ENCODE data around the gene TBC1D22A. TPM values are rescaled to one million over a fixed set of nuclear protein-coding genes. Genes with fewer than 3 reads are reported as not detected.
A peak's percentile ranks its signal among the peaks of the same experiment; 100 is the strongest.
"Not testable (repeated sequence)": the region's sequence is repeated elsewhere in the genome, so short reads cannot be mapped to it uniquely, and the experiment has no call there.

Gene TBC1D22A
- total and polyA plus RNA-seq, 2 donors: 11.8 to 25.7 TPM

DNA sequence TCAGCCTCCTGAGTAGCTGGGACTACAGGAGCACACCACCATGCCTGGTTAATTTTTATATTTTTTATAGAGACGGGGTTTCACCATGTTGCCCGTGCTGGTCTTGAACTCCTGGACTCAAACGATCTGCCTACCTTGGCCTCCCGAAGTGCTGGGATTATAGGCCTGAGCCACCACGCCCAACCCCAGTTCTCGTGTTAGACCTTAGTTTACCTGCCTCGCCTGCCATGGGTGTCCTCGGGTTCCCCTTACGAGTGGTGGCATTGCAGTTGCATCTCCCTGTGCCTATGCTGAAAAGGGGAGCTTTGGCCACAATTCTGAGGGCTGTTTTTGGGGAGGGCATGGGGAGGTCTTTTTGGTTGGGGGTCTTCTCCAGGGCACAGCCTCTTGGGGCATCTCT, 18.8 kb downstream of the TBC1D22A start:
- WGBS: 97% methylated on average over 9 of the region's 9 CpGs
- H3K4me3 ChIP-seq (ENCODE audit: low read length in 2 of 2): no peak overlapping the region
- H3K27ac ChIP-seq (ENCODE audit: low read depth in 1 of 2, low read length in 1 of 2): no peak overlapping the region
- no peaks in the 10 kb centered on the region for H3K27me3 ChIP-seq (ENCODE audit: control insufficient read depth in 2 of 2, insufficient read depth in 1 of 2, low read length in 1 of 2)
- peaks cover 0 to 3% of the 10 kb centered on the region in 2 donors for H3K9me3 ChIP-seq (ENCODE audit: control insufficient read depth in 2 of 2, insufficient read depth in 1 of 2, low read length in 1 of 2)
- peaks cover 0 to 6% of the 10 kb centered on the region in 2 donors for H3K36me3 ChIP-seq (ENCODE audit: control insufficient read depth in 2 of 2, insufficient read depth in 2 of 2, low read length in 1 of 2)
- no peak for DNase-seq (ENCODE audit: low read depth in 6 of 9, low spot score in 9 of 9)
- H3K4me1 ChIP-seq (ENCODE audit: control insufficient read depth in 2 of 2, insufficient read depth in 2 of 2, low read length in 2 of 2): peaks cover 8 to 14% of the 10 kb centered on the region in 2 donors

DNA sequence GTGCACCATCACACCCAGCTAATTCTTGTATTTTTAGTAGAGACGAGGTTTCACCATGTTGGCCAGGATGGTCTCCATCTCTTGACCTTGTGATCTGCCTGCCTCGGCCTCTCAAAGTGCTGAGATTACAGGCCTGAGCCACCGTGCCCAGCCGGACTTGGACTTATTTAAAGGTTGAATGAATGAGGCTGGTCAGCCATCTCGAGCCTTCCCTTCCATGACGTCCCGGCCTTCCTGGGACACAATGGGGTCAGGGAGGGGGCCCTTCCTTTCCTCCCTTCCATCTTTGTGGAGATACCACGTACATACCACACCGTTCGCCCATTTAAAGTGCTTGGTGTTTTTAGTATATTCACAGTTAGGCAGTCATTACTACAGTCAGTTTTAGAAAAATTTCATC, 19.8 kb downstream of the TBC1D22A start:
- 97% methylated on average over 10 of the region's 10 CpGs for WGBS
- not testable (repeated sequence) for H3K9me3 ChIP-seq (ENCODE audit: control insufficient read depth in 2 of 2, insufficient read depth in 1 of 2, low read length in 1 of 2); H3K27ac ChIP-seq (ENCODE audit: low read depth in 1 of 2, low read length in 1 of 2); H3K36me3 ChIP-seq (ENCODE audit: control insufficient read depth in 2 of 2, insufficient read depth in 2 of 2, low read length in 1 of 2); H3K27me3 ChIP-seq (ENCODE audit: control insufficient read depth in 2 of 2, insufficient read depth in 1 of 2, low read length in 1 of 2); H3K4me1 ChIP-seq (ENCODE audit: control insufficient read depth in 2 of 2, insufficient read depth in 2 of 2, low read length in 2 of 2); H3K4me3 ChIP-seq (ENCODE audit: low read length in 2 of 2); DNase-seq (ENCODE audit: low read depth in 6 of 9, low spot score in 9 of 9)

DNA sequence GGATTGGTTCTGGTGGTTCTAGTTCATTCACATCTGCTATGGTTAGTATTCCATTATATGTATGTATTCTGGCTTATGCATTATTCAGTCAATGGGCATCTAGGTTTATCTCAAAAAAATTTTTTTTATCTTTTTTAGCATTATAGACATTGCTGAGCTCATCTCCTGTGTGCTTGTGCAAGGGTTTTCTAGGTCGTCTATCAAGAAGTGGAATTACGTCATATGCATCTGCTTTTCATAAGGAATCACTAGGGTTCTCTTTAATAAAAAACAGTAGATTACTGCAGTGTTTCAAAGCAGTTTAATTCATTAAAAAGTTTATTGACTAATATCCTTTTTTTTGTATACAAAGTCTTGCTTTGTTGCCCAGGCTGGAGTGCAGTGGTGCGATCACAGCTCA, 21.3 kb downstream of the TBC1D22A start:
- no peaks in the 10 kb centered on the region for H3K27me3 ChIP-seq (ENCODE audit: control insufficient read depth in 2 of 2, insufficient read depth in 1 of 2, low read length in 1 of 2)
- H3K36me3 ChIP-seq (ENCODE audit: control insufficient read depth in 2 of 2, insufficient read depth in 2 of 2, low read length in 1 of 2): peaks cover 0 to 6% of the 10 kb centered on the region in 2 donors
- 98% methylated on average over 3 of the region's 3 CpGs for WGBS
- H3K4me1 ChIP-seq (ENCODE audit: control insufficient read depth in 2 of 2, insufficient read depth in 2 of 2, low read length in 2 of 2): peaks cover 0 to 3% of the 10 kb centered on the region in 2 donors
- peaks cover 0 to 3% of the 10 kb centered on the region in 2 donors for H3K9me3 ChIP-seq (ENCODE audit: control insufficient read depth in 2 of 2, insufficient read depth in 1 of 2, low read length in 1 of 2)
- no peak for DNase-seq (ENCODE audit: low read depth in 6 of 9, low spot score in 9 of 9)
- H3K27ac ChIP-seq (ENCODE audit: low read depth in 1 of 2, low read length in 1 of 2): no peak overlapping the region
- H3K4me3 ChIP-seq (ENCODE audit: low read length in 2 of 2): no peak overlapping the region

DNA sequence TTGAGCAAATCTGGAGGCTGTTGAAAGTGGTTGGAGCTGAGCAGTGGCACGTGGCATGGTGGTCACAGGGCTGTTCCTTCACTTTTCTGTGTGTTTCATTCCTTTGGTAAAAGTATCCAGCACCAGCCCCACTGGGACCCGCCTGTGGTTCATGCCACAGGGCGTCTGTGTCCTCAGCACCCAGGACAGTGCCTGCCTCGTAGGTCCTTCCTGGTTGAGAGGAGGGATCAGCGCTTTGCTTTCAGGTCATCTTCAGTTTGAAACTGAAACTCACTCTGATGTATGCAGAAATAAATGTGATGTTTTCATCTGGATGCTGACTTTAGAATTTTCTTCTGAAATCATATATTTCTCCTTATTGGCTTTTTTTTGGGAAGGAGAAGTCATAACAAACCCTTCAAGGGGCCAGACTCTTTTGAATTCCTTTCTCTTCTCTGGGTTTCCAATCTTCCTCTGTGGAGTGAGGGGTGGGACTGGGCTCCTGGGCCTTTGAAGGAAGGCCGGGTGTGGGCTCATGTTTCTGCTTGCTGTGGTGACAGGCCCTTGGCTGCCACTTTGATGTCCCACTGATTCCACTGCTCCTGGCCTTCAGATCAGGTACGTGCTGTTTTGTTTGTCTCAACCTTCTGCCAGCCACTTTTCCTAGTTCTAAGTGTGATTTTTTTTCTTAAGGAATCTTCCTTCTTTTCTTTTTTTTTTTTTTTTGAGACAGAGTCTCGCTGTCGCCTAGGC, 26.2 kb downstream of the TBC1D22A start:
- H3K4me1 ChIP-seq (ENCODE audit: control insufficient read depth in 2 of 2, insufficient read depth in 2 of 2, low read length in 2 of 2): peaks cover 17 to 25% of the 10 kb centered on the region in 2 donors
- H3K4me3 ChIP-seq (ENCODE audit: low read length in 2 of 2): no peak overlapping the region
- peaks cover 9 to 10% of the 10 kb centered on the region in 2 donors for H3K36me3 ChIP-seq (ENCODE audit: control insufficient read depth in 2 of 2, insufficient read depth in 2 of 2, low read length in 1 of 2)
- 91% methylated on average over 9 of the region's 9 CpGs for WGBS
- no peaks in the 10 kb centered on the region for H3K27me3 ChIP-seq (ENCODE audit: control insufficient read depth in 2 of 2, insufficient read depth in 1 of 2, low read length in 1 of 2)
- H3K27ac ChIP-seq (ENCODE audit: low read depth in 1 of 2, low read length in 1 of 2): peak overlapping the region in 1 of 2 donors; percentile 68
- peaks cover 0 to 3% of the 10 kb centered on the region in 2 donors for H3K9me3 ChIP-seq (ENCODE audit: control insufficient read depth in 2 of 2, insufficient read depth in 1 of 2, low read length in 1 of 2)
- DNase-seq (ENCODE audit: low read depth in 6 of 9, low spot score in 9 of 9): no peak

- Histone ChIP-seq H3K9me3 (ENCODE audit: control insufficient read depth in 2 of 2, insufficient read depth in 1 of 2, low read length in 1 of 2) (peaks cover 0 to 3% of the 10 kb centered on the region in 2 donors), H3K4me1 (ENCODE audit: control insufficient read depth in 2 of 2, insufficient read depth in 2 of 2, low read length in 2 of 2) (peaks cover 17 to 25% of the 10 kb centered on the region in 2 donors), H3K27me3 (ENCODE audit: control insufficient read depth in 2 of 2, insufficient read depth in 1 of 2, low read length in 1 of 2) (no peaks in the 10 kb centered on the region), H3K4me3 (ENCODE audit: low read length in 2 of 2) (no peak overlapping the region), H3K27ac (ENCODE audit: low read depth in 1 of 2, low read length in 1 of 2) (no peak overlapping the region), H3K36me3 (ENCODE audit: control insufficient read depth in 2 of 2, insufficient read depth in 2 of 2, low read length in 1 of 2) (peaks cover 17 to 22% of the 10 kb centered on the region in 2 donors)
- WGBS: over 99% methylated on average over 10 of the region's 10 CpGs
- no peak for DNase-seq (ENCODE audit: low read depth in 6 of 9, low spot score in 9 of 9)
Measured at GRCh38 chr22:46789992-46790391, 27.5 kb downstream of the TBC1D22A start.

DNA sequence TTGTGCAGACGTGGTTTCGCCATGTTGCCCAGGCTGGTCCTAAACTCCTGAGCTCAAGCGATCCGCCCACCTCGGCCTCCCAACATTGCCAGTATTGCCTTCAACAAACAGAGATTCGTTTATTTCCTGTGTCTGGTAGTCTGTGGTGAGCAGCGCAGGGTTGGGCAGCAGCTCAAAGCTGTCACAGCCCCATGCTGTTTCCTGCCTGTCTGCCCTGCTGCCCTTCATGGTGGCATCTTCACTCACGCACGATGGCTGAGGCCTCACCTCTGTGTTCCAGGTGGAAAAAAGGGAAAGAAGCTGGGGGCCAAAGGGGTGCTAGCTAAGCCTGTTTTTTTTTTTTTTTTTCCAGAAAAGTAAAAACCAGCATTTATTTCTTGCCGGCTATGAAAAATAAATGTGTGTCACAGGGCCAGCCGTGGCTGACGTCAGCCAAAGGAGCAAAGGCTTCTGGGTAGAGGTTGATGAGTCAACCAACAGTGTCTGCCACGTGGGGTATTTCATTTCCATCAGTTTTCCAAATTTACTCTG, 28.8 kb downstream of the TBC1D22A start:
- Histone ChIP-seq H3K27me3 (ENCODE audit: control insufficient read depth in 2 of 2, insufficient read depth in 1 of 2, low read length in 1 of 2) (no peaks in the 10 kb centered on the region), H3K9me3 (ENCODE audit: control insufficient read depth in 2 of 2, insufficient read depth in 1 of 2, low read length in 1 of 2) (no peaks in the 10 kb centered on the region), H3K4me3 (ENCODE audit: low read length in 2 of 2) (peak overlapping the region; percentile 16 to 45), H3K4me1 (ENCODE audit: control insufficient read depth in 2 of 2, insufficient read depth in 2 of 2, low read length in 2 of 2) (peaks cover 17 to 25% of the 10 kb centered on the region in 2 donors), H3K27ac (ENCODE audit: low read depth in 1 of 2, low read length in 1 of 2) (peak overlapping the region; percentile 81 to 95), H3K36me3 (ENCODE audit: control insufficient read depth in 2 of 2, insufficient read depth in 2 of 2, low read length in 1 of 2) (peaks cover 24 to 33% of the 10 kb centered on the region in 2 donors)
- WGBS: 5% methylated on average over 13 of the region's 13 CpGs
- DNase-seq (ENCODE audit: low read depth in 6 of 9, low spot score in 9 of 9): peak in 6 of 9 donors; percentile 39 to 80 (median 50)

GRCh38 chr22:46792061-46792796, 29.8 kb downstream of the TBC1D22A start:
- Histone ChIP-seq H3K4me3 (ENCODE audit: low read length in 2 of 2) (no peak overlapping the region), H3K9me3 (ENCODE audit: control insufficient read depth in 2 of 2, insufficient read depth in 1 of 2, low read length in 1 of 2) (no peaks in the 10 kb centered on the region), H3K4me1 (ENCODE audit: control insufficient read depth in 2 of 2, insufficient read depth in 2 of 2, low read length in 2 of 2) (peaks cover 17 to 25% of the 10 kb centered on the region in 2 donors), H3K27me3 (ENCODE audit: control insufficient read depth in 2 of 2, insufficient read depth in 1 of 2, low read length in 1 of 2) (no peaks in the 10 kb centered on the region), H3K27ac (ENCODE audit: low read depth in 1 of 2, low read length in 1 of 2) (peak overlapping the region in 1 of 2 donors; percentile 58), H3K36me3 (ENCODE audit: control insufficient read depth in 2 of 2, insufficient read depth in 2 of 2, low read length in 1 of 2) (peaks cover 28 to 38% of the 10 kb centered on the region in 2 donors)
- DNase-seq (ENCODE audit: low read depth in 6 of 9, low spot score in 9 of 9): no peak
- 98% methylated on average over 20 of the region's 20 CpGs for WGBS

DNA sequence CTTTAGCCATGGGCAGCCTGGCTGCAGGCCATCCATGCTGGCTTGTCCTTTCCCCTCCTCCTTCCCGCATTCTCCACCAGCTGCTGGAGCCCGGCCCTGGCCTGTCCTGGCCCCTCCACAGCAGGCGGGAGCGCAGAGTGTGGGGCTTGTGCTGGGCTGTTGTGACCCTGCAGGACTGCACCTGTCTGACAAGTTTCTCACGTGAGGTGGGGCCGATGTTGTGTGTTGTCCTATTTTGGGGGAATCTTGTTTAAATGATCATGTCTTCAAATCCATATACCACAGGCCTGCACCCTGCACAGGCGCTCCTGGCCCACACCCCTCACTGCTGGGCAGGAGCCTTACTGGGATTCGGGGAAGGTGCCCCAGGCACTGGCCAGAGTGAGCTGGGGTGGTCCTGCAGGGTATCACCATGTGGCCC, 30.4 kb downstream of the TBC1D22A start:
- no peak for DNase-seq (ENCODE audit: low read depth in 6 of 9, low spot score in 9 of 9)
- no peaks in the 10 kb centered on the region for H3K9me3 ChIP-seq (ENCODE audit: control insufficient read depth in 2 of 2, insufficient read depth in 1 of 2, low read length in 1 of 2)
- H3K27ac ChIP-seq (ENCODE audit: low read depth in 1 of 2, low read length in 1 of 2): no peak overlapping the region
- no peaks in the 10 kb centered on the region for H3K27me3 ChIP-seq (ENCODE audit: control insufficient read depth in 2 of 2, insufficient read depth in 1 of 2, low read length in 1 of 2)
- H3K4me1 ChIP-seq (ENCODE audit: control insufficient read depth in 2 of 2, insufficient read depth in 2 of 2, low read length in 2 of 2): peaks cover 17 to 25% of the 10 kb centered on the region in 2 donors
- WGBS: 97% methylated on average over 8 of the region's 8 CpGs
- H3K36me3 ChIP-seq (ENCODE audit: control insufficient read depth in 2 of 2, insufficient read depth in 2 of 2, low read length in 1 of 2): peaks cover 30 to 43% of the 10 kb centered on the region in 2 donors
- no peak overlapping the region for H3K4me3 ChIP-seq (ENCODE audit: low read length in 2 of 2)

DNA sequence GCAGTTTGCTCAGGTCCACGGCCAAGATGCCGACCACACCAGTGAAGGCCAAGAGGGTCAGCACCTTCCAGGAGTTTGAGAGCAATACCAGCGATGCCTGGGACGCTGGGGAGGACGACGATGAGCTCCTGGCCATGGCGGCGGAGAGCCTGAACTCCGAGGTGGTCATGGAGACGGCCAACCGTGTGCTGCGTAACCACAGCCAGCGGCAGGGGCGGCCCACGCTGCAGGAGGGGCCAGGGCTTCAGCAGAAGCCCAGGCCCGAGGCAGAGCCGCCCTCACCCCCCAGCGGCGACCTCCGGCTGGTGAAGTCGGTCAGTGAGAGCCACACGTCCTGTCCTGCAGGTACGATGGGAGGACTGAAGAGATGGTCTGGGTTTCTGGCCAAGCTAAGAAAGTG, 31.0 kb downstream of the TBC1D22A start:
- 98% methylated on average over 23 of the region's 23 CpGs for whole genome bisulfite sequencing
- no peaks in the 10 kb centered on the region for H3K9me3 ChIP-seq (ENCODE audit: control insufficient read depth in 2 of 2, insufficient read depth in 1 of 2, low read length in 1 of 2)
- DNase-seq (ENCODE audit: low read depth in 6 of 9, low spot score in 9 of 9): no peak
- H3K27me3 ChIP-seq (ENCODE audit: control insufficient read depth in 2 of 2, insufficient read depth in 1 of 2, low read length in 1 of 2): no peaks in the 10 kb centered on the region
- peaks cover 17 to 25% of the 10 kb centered on the region in 2 donors for H3K4me1 ChIP-seq (ENCODE audit: control insufficient read depth in 2 of 2, insufficient read depth in 2 of 2, low read length in 2 of 2)
- H3K4me3 ChIP-seq (ENCODE audit: low read length in 2 of 2): no peak overlapping the region
- peaks cover 30 to 50% of the 10 kb centered on the region in 2 donors for H3K36me3 ChIP-seq (ENCODE audit: control insufficient read depth in 2 of 2, insufficient read depth in 2 of 2, low read length in 1 of 2)
- no peak overlapping the region for H3K27ac ChIP-seq (ENCODE audit: low read depth in 1 of 2, low read length in 1 of 2)
